Stomach (tissue), 9 donors: ENCODE measurements around the gene TP53RK. TPM values are rescaled to one million over a fixed set of nuclear protein-coding genes. Genes with fewer than 3 reads are reported as not detected.

Experiments used
- DNase-seq, 2 donors: peaks; one replicate each; pipeline versions ENCODE4 v3.0.0 to v3.0.0-alpha.2; 2013 to 2019
- H3K27ac ChIP-seq, 5 donors: fragments of 200-600 bp in 4 of 5; sonication (generic) in 4 of 5; one replicate each; pipeline ENCODE4 v1.5.1; 2013 to 2019; ENCODE audit warnings: mild to moderate bottlenecking in 1 of 5, moderate library complexity in 1 of 5
- H3K27me3 ChIP-seq, 3 donors: fragments of 200-600 bp; sonication (generic); one replicate each; pipeline ENCODE4 v1.5.1; 2017 to 2019; ENCODE audit warnings: mixed run types in 1 of 3
- H3K36me3 ChIP-seq, 4 donors: fragments of 200-600 bp; sonication (generic); 1 replicate in 3 of 4; 2 replicates in 1 of 4; pipeline ENCODE4 v1.5.1; 2016 to 2019
- H3K4me1 ChIP-seq, 4 donors: fragments of 200-600 bp; sonication (generic); one replicate each; pipeline ENCODE4 v1.5.1; 2016 to 2019
- H3K4me3 ChIP-seq, 4 donors: fragments of 200-600 bp; sonication (generic) in 3 of 4; one replicate each; pipeline ENCODE4 v1.5.1; 2016 to 2019; ENCODE audit warnings: mild to moderate bottlenecking in 1 of 4
- H3K9me3 ChIP-seq, 4 donors: fragments of 200-600 bp; sonication (generic); one replicate each; pipeline ENCODE4 v1.5.1; 2016 to 2019
- EP300 ChIP-seq: sonication (generic); formaldehyde crosslinking; IDR thresholded peaks from one replicate; pipeline ENCODE4 v1.6.1; 2017; ENCODE audit warnings: antibody characterized with exemption
- POLR2A ChIP-seq, 4 donors: fragments of 450-650 bp; IDR thresholded peaks; one replicate each; pipeline ENCODE4 v1.6.1; 2016; ENCODE audit warnings: antibody characterized with exemption in 4 of 4, control low read depth in 2 of 4, mild to moderate bottlenecking in 1 of 4, moderate library complexity in 1 of 4
- POLR2AphosphoS5 ChIP-seq, 3 donors: sonication (generic); formaldehyde crosslinking; IDR thresholded peaks; one replicate each; pipeline ENCODE4 v1.6.1; 2016; ENCODE audit warnings: antibody characterized with exemption in 3 of 3
- WGBS, 5 donors: extraction: QIAGEN DNeasy Blood & Tissue Kit in 3 of 5; methylation state at CpG; one replicate each; pipeline versions ENCODE4 v1.1.5 to v1.1.7; 2013 to 2018; 5-methylcytosine and 5-hydroxymethylcytosine counted together
- intact Hi-C: fragments of 100-400 bp; cut with DNase I; formaldehyde crosslinking; loops from one replicate; pipeline ENCODE4 v1.15.1; 2023; ENCODE audit warnings: low total_unique reads
- polyA plus RNA-seq, 3 donors: library from polyadenylated mRNA; stranded (reverse); fragments of 200-250 nt; gene quantifications; one replicate each; pipeline ENCODE4 v1.2.3, GENCODE V29; 2013
- total RNA-seq, 5 donors: library from RNA; depleted of rRNA; stranded (reverse); fragments of >200 nt; gene quantifications; one replicate each; pipeline versions ENCODE4 v1.1.0 to v1.2.3, GENCODE V29; 2014 to 2016
- TF ChIP-seq, protein P1 (sequence below), 7 experiments: fragments of 450-650 bp in 4 of 7; fragments of 200-600 bp in 3 of 7; sonication (generic) in 3 of 7; IDR thresholded peaks; one replicate each; pipeline ENCODE4 v1.5.1; 2016 to 2019; ENCODE audit warnings: antibody characterized with exemption in 7 of 7, control low read depth in 2 of 7, mild to moderate bottlenecking in 1 of 7
- donor health status: healthy with polysubstance abuse.
- donor health status: Bipolar disorder and iron deficiency.
- donor health status: healthy.

Gene TP53RK
- total and polyA plus RNA-seq, 8 donors: 1.8 to 64.3 (median 12.9) TPM

DNA sequence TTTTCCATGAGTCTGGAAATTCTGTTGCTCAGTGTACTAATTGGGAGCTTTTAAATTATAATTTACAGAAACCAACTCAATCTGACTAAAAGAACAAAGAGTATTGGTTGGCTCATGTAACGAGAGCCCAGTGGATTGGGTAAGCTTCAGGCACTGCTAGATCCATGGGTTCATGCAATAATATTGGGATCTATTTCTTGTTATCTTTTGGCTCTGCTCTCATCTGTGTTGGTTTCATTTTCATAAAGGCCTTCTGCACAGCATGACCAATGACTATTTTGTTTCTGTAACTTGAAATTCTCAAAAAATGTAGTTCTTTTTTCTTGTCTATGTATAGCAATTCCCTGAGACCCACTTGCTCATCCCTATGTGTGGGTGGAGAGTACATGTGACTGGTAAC is 32.2 kb upstream of the TP53RK start:
- no peak for TF ChIP-seq POLR2AphosphoS5 (IDR thresholded peaks at IDR 0.05)
- no peak for TF ChIP-seq EP300
- TF ChIP-seq, protein P1, sequence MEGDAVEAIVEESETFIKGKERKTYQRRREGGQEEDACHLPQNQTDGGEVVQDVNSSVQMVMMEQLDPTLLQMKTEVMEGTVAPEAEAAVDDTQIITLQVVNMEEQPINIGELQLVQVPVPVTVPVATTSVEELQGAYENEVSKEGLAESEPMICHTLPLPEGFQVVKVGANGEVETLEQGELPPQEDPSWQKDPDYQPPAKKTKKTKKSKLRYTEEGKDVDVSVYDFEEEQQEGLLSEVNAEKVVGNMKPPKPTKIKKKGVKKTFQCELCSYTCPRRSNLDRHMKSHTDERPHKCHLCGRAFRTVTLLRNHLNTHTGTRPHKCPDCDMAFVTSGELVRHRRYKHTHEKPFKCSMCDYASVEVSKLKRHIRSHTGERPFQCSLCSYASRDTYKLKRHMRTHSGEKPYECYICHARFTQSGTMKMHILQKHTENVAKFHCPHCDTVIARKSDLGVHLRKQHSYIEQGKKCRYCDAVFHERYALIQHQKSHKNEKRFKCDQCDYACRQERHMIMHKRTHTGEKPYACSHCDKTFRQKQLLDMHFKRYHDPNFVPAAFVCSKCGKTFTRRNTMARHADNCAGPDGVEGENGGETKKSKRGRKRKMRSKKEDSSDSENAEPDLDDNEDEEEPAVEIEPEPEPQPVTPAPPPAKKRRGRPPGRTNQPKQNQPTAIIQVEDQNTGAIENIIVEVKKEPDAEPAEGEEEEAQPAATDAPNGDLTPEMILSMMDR (IDR thresholded peaks at IDR 0.05): no peak
- no peak for TF ChIP-seq POLR2A (IDR thresholded peaks at IDR 0.05)
- no peaks in the 10 kb centered on the region for H3K27me3 ChIP-seq
- H3K9me3 ChIP-seq: peaks cover 0 to 12% (median 7%) of the 10 kb centered on the region in 4 donors
- no peak for DNase-seq
- WGBS, 5 donors: 84 to 96% (median 85%) methylated on average over 1 of the region's 1 CpG
- intact Hi-C loops: no loop called here
- no peak overlapping the region for H3K27ac ChIP-seq
- H3K36me3 ChIP-seq: peaks cover 6 to 31% (median 22%) of the 10 kb centered on the region in 4 donors
- H3K4me3 ChIP-seq: no peak overlapping the region
- H3K4me1 ChIP-seq: no peaks in the 10 kb centered on the region

GRCh38 chr20:46720776-46721425 is 31.7 kb upstream of the TP53RK start:
- intact Hi-C loops: no loop called here

GRCh38 chr20:46720019-46720418 is 30.8 kb upstream of the TP53RK start:
- no peak for TF ChIP-seq POLR2AphosphoS5 (IDR thresholded peaks at IDR 0.05)
- TF ChIP-seq EP300: no peak
- TF ChIP-seq POLR2A (IDR thresholded peaks at IDR 0.05): no peak
- TF ChIP-seq, protein P1 (IDR thresholded peaks at IDR 0.05): no peak
- H3K4me1 ChIP-seq: peaks cover 6 to 9% (median 7%) of the 10 kb centered on the region in 4 donors
- intact Hi-C loops: no loop called here
- no peak overlapping the region for H3K27ac ChIP-seq
- DNase-seq: no peak
- H3K9me3 ChIP-seq: peaks cover 0 to 12% (median 7%) of the 10 kb centered on the region in 4 donors
- H3K36me3 ChIP-seq: peaks cover 0 to 17% (median 8%) of the 10 kb centered on the region in 4 donors
- WGBS, 5 donors: 93 to 97% (median 95%) methylated on average over 1 of the region's 1 CpG
- no peaks in the 10 kb centered on the region for H3K27me3 ChIP-seq
- no peak overlapping the region for H3K4me3 ChIP-seq

More at GRCh38 chr20:46720776-46721425, 31.7 kb upstream of the TP53RK start:
- H3K27ac ChIP-seq: no peak overlapping the region
- H3K27me3 ChIP-seq: no peaks in the 10 kb centered on the region
- no peak overlapping the region for H3K4me3 ChIP-seq
- peaks cover 0 to under 1% (median 0%) of the 10 kb centered on the region in 4 donors for H3K4me1 ChIP-seq
- TF ChIP-seq EP300 (no peak), POLR2AphosphoS5 (IDR thresholded peaks at IDR 0.05) (no peak), POLR2A (IDR thresholded peaks at IDR 0.05) (no peak)
- TF ChIP-seq, protein P1 (IDR thresholded peaks at IDR 0.05): no peak
- peaks cover 3 to 26% (median 17%) of the 10 kb centered on the region in 4 donors for H3K36me3 ChIP-seq
- no peak for DNase-seq
- H3K9me3 ChIP-seq: peaks cover 0 to 12% (median 7%) of the 10 kb centered on the region in 4 donors

DNA sequence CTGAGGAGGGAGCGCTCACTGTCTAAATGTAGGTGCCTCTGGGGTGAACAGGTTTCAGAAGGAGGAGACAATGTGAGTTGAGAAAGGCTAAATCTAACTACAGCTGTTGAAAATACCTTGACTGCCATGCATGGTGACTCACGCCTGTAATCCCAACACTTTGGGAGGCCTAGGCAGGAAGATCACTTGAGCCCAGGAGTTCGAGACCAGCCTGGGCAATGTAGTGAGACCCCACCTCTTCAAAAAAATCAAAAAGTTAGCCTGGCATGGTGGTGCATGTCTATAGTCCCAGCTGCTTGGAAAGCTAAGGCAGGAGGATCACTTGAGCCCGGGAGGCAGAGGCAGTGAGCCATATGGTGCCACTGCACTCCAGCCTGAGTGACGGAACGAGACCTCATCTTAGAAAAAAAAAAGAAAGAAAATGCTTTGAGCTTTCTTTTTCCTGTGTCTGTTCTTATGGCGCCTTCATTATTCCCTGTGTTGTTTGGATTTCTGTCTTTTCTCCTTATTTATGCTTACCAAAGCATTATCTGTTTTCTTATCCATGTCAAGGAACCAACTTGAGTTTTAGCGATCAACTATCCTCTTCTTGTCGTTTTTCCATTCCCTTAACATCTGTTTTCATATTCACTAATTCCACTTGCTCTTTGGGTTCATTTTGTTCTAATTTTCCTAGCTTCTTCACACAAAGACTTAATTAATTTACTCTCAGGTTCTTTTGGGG is 28.7 kb upstream of the TP53RK start:
- Histone ChIP-seq H3K4me1 (peaks cover 11 to 28% (median 27%) of the 10 kb centered on the region in 4 donors), H3K36me3 (peaks cover 0 to 14% (median 7%) of the 10 kb centered on the region in 4 donors), H3K27ac (no peak overlapping the region), H3K27me3 (no peaks in the 10 kb centered on the region), H3K4me3 (no peak overlapping the region), H3K9me3 (peaks cover 0 to 12% (median 7%) of the 10 kb centered on the region in 4 donors)
- intact Hi-C loops: no loop called here
- no peak for DNase-seq
- TF ChIP-seq POLR2AphosphoS5 (IDR thresholded peaks at IDR 0.05) (no peak), EP300 (no peak), POLR2A (IDR thresholded peaks at IDR 0.05) (no peak)
- TF ChIP-seq, protein P1 (IDR thresholded peaks at IDR 0.05): no peak
- 91 to 95% (median 93%) methylated on average over 9 of the region's 9 CpGs for WGBS, 5 donors
